ENCODE measurements around the gene FCMR.

Gene FCMR

GRCh38 chr1:206912445-206913095, 9.2 kb downstream of the FCMR start:
- peak; percentile 81 for ATAC-seq
- TF ChIP-seq TOX (CRISPR knock-in tag; IDR thresholded peaks at IDR 0.05; ENCODE audit: borderline replicate concordance) (no peak), ZNF8 (CRISPR knock-in tag; IDR thresholded peaks at IDR 0.05) (no peak), ZNF70 (CRISPR knock-in tag; IDR thresholded peaks at IDR 0.05) (no peak), TCF4 (CRISPR knock-in tag; IDR thresholded peaks at IDR 0.05; ENCODE audit: borderline replicate concordance) (no peak), GLIS3 (CRISPR knock-in tag; IDR thresholded peaks at IDR 0.05) (no peak), SNAI2 (CRISPR knock-in tag; IDR thresholded peaks at IDR 0.05) (no peak), ESRRG (CRISPR knock-in tag; IDR thresholded peaks at IDR 0.05) (no peak), PATZ1 (CRISPR knock-in tag; IDR thresholded peaks at IDR 0.05; ENCODE audit: borderline replicate concordance) (no peak), PPARA (CRISPR knock-in tag; IDR thresholded peaks at IDR 0.05; ENCODE audit: borderline replicate concordance) (no peak), RARB (CRISPR knock-in tag; IDR thresholded peaks at IDR 0.05) (no peak), ZC3H10 (CRISPR knock-in tag; IDR thresholded peaks at IDR 0.05) (no peak), ZFP3 (CRISPR knock-in tag; IDR thresholded peaks at IDR 0.05) (no peak), BACH2 (CRISPR knock-in tag; IDR thresholded peaks at IDR 0.05; ENCODE audit: borderline replicate concordance) (no peak), CSDC2 (CRISPR knock-in tag; IDR thresholded peaks at IDR 0.05) (no peak), ARNTL (CRISPR knock-in tag; IDR thresholded peaks at IDR 0.05; ENCODE audit: borderline replicate concordance, low read depth) (no peak), CSRNP3 (CRISPR knock-in tag; IDR thresholded peaks at IDR 0.05) (no peak)
- TF ChIP-seq, protein P1, sequence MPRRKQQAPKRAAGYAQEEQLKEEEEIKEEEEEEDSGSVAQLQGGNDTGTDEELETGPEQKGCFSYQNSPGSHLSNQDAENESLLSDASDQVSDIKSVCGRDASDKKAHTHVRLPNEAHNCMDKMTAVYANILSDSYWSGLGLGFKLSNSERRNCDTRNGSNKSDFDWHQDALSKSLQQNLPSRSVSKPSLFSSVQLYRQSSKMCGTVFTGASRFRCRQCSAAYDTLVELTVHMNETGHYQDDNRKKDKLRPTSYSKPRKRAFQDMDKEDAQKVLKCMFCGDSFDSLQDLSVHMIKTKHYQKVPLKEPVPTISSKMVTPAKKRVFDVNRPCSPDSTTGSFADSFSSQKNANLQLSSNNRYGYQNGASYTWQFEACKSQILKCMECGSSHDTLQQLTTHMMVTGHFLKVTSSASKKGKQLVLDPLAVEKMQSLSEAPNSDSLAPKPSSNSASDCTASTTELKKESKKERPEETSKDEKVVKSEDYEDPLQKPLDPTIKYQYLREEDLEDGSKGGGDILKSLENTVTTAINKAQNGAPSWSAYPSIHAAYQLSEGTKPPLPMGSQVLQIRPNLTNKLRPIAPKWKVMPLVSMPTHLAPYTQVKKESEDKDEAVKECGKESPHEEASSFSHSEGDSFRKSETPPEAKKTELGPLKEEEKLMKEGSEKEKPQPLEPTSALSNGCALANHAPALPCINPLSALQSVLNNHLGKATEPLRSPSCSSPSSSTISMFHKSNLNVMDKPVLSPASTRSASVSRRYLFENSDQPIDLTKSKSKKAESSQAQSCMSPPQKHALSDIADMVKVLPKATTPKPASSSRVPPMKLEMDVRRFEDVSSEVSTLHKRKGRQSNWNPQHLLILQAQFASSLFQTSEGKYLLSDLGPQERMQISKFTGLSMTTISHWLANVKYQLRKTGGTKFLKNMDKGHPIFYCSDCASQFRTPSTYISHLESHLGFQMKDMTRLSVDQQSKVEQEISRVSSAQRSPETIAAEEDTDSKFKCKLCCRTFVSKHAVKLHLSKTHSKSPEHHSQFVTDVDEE (CRISPR knock-in tag; IDR thresholded peaks at IDR 0.05), result no peak

DNA sequence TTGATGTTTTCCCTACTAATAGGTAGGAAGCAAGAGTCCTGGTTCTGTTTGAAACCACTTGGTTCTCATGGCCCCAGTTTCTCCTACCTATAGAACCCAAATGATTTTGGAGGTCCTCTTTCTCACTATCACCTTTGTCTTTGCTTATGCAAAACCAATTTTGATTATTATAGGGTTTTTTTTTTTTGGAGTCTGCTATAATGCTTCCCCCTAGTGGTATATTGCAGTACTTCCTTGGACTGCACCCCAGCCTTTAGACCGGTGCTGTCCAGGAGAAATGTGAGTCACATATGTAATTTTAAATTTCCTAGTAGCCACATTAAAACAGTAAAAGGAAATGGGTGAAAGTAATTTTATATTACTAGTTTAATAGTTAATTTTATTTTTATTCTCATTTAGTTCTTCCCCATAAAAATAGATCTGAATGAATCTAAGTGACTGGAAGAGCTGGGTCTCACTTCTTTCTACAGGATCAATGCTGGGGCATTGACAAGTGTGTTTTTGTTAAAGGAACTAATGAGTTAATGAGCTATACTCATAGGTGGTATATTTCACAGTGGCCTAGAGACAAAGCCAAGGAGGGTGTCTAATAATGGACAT, 10.6 kb downstream of the FCMR start:
- no peak for TF ChIP-seq PATZ1 (CRISPR knock-in tag; IDR thresholded peaks at IDR 0.05; ENCODE audit: borderline replicate concordance)
- peak; percentile 70 for ATAC-seq

DNA sequence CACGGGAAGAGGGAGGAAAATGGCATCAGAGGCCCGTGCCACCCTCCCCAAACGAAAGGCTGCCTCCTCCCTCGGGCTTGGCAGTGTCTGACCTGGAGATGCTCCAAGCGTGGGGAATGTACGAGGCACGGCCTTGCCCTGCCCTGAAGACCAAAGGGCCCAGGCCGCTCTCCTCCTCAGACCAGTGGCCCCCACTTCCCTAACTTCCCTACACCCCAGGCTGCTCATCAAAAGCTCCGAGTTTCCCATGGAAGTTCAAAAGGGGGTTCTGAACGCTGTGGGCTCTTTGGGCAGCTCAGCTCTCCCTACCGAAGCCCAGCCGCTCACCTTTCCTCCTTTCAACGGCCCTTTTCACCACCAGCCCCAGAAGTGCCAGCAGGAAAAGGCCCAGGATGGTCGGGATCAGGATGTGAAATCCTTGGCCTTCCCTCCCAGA, 11.8 kb downstream of the FCMR start:
- no peak for TF ChIP-seq ARNTL (CRISPR knock-in tag; IDR thresholded peaks at IDR 0.05; ENCODE audit: borderline replicate concordance, low read depth)
- ATAC-seq, result no peak; the same call in 1 of the 3 replicates

- TF ChIP-seq ZFP30 (CRISPR knock-in tag; IDR thresholded peaks at IDR 0.05) (no peak), OSR1 (CRISPR knock-in tag; IDR thresholded peaks at IDR 0.05) (no peak), RARB (CRISPR knock-in tag; IDR thresholded peaks at IDR 0.05) (no peak), ISL1 (CRISPR knock-in tag; IDR thresholded peaks at IDR 0.05) (no peak), TOX (CRISPR knock-in tag; IDR thresholded peaks at IDR 0.05; ENCODE audit: borderline replicate concordance) (no peak), ARNTL (CRISPR knock-in tag; IDR thresholded peaks at IDR 0.05; ENCODE audit: borderline replicate concordance, low read depth) (no peak), CSDC2 (CRISPR knock-in tag; IDR thresholded peaks at IDR 0.05) (no peak), ZC3H10 (CRISPR knock-in tag; IDR thresholded peaks at IDR 0.05) (no peak), ZFP3 (CRISPR knock-in tag; IDR thresholded peaks at IDR 0.05) (no peak), CSRNP3 (CRISPR knock-in tag; IDR thresholded peaks at IDR 0.05) (no peak), TCF4 (CRISPR knock-in tag; IDR thresholded peaks at IDR 0.05; ENCODE audit: borderline replicate concordance) (no peak), ZNF70 (CRISPR knock-in tag; IDR thresholded peaks at IDR 0.05) (no peak)
- TF ChIP-seq, protein P1 (CRISPR knock-in tag; IDR thresholded peaks at IDR 0.05), result no peak
- ATAC-seq, result peak; percentile 42
Observed at GRCh38 chr1:206909161-206909882, 12.4 kb downstream of the FCMR start.

Measured in SK-N-SH treated with all-trans-retinoic acid at 6 μM for 48 hours (cell line).